ENCODE data around the gene FAM110A. TPM values are rescaled to one million over a fixed set of nuclear protein-coding genes. Genes with fewer than 3 reads are reported as not detected.

FAM110A gene
- total RNA-seq, 2 donors from 2014 or later = 12.0 to 25.7 TPM

DNA sequence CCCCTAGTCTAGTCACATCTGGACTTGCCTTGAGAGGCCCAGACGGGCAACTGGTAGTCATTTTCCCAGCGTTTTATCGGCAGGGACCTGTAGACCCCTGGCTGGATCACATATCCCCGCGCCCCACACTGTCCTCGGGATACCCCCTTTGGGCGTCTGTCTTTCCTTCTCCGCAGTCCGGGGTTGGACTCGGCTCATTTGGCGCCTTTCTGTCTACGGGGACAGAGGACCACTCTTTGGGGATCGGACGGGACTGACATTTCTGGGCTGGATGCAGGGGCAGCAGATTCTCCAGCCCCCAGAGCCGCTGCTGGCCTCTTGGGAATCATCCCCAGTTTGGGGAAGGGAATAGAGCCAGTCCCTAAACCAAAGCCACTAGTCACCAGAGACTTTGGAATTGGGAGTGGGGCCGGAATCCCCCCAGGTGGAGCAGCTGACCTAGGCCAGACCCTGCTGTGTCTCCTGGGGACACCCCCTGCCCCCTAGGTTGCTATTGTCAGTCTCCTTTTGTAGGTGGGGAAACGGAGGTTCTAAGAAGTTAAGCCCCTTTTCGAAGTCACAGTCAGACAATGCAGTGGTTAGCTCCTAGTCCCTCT, 734 bp downstream of the FAM110A start:
- ATAC-seq (no peak), DNase-seq (ENCODE audit: low spot score in 2 of 2) (no peak)
- Mint-ChIP-seq H3K27ac (peak overlapping the region; percentile 80 to 91), H3K9me3 (peaks cover 0 to 4% of the 10 kb centered on the region in 2 donors), H3K36me3 (peaks cover 0 to 13% of the 10 kb centered on the region in 2 donors)

DNA sequence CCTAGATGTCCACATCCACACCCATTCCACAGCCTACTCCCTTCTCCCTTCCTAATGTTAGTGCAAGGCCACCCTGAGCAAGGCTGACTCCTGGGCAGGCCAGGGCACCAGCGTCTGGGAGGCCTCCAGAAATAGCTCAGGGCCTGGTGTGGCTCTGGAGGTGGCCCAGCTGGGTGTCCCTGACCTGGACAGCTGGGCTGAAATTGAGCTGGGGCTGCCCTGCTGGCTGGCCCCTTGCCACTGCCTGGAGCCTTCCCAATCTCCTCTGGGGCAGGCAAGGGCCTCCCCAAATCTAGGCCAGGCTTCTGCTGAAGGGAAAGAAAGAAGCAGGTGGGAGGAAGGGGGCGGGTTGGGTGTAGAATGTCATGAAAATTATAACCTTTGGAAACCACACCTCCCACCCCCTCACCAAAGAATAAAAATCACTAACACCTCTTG, 2.1 kb downstream of the FAM110A start:
- DNase-seq (ENCODE audit: low spot score in 2 of 2) = no peak
- ATAC-seq = peak in 1 of 2 donors; percentile 2
- Mint-ChIP-seq H3K36me3 (peaks cover 0 to 13% of the 10 kb centered on the region in 2 donors), H3K9me3 (peaks cover 0 to 4% of the 10 kb centered on the region in 2 donors), H3K27ac (peak overlapping the region; percentile 26 to 76)

GRCh38 chr20:836190-836589, 2.7 kb downstream of the FAM110A start:
- no peak for DNase-seq (ENCODE audit: low spot score in 2 of 2)

DNA sequence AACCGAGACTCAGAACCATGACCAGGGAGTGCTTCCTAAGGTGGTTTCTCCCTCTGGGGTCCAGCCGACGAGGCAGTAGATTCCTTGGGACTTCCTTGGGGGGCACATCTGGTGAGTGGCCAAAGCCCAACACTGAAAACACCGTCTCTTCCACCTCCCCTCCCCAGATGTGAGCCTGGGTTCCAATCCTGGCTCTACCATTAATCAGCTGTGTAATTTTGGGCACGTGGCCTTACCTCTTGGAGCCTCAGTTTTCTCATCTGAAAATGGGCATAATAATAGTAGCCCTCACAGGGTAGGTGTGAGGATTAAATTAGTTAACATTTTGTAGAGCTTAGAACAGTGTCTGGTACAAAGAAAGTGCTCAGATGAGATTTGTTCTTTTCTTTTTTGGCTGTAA, 5.5 kb downstream of the FAM110A start:
- Mint-ChIP-seq H3K9me3 (peaks cover 0 to 4% of the 10 kb centered on the region in 2 donors), H3K27ac (no peak overlapping the region), H3K36me3 (peaks cover 0 to 13% of the 10 kb centered on the region in 2 donors)
- ATAC-seq (no peak), DNase-seq (ENCODE audit: low spot score in 2 of 2) (no peak)

More at GRCh38 chr20:836190-836589, 2.7 kb downstream of the FAM110A start:
- peak overlapping the region in 1 of 2 donors; percentile 56 for H3K27ac Mint-ChIP-seq
- ATAC-seq = peak in 1 of 2 donors; percentile 61
- peaks cover 0 to 4% of the 10 kb centered on the region in 2 donors for H3K9me3 Mint-ChIP-seq
- H3K36me3 Mint-ChIP-seq = peaks cover 0 to 13% of the 10 kb centered on the region in 2 donors

DNA sequence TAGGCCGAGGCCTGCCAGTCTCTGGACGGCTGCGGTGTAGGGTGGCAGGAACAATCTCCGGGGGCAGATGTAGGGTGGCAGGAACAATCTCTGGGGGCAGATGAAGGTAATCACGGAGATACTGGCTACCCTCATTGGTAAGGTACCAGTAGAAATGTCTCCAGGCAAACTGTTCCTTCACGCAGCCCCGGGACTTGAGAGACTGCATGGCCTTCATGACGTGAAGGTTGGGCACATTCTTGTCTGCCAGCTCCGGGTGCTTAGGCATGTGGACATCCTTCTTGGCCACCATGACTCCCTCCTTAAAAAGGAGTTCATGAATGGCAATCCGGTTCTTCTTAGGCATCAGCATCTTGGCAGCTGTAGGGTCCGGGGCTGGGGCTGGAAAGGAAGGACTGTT, 6.1 kb downstream of the FAM110A start:
- H3K27ac Mint-ChIP-seq = no peak overlapping the region
- ATAC-seq (no peak), DNase-seq (ENCODE audit: low spot score in 2 of 2) (no peak)

DNA sequence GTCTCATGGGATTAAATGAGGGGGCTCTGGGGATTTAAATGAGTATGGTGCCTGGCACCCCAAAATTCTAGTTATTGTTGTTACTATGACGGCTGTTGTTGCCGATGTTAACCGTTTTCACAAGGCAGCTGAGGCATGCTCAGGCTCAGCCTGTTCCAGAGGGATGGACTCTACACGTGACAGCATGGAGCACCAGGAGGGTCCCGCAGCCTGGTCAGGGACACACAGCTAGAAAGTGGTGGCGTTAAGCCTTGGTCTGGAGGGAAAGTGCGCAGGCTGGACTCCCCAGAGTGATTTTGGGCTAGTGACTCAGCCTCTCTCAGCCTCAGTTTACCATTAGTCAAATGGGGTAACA, 7.0 kb downstream of the FAM110A start:
- Mint-ChIP-seq H3K36me3 (peaks cover 0 to 13% of the 10 kb centered on the region in 2 donors), H3K9me3 (peaks cover 0 to 4% of the 10 kb centered on the region in 2 donors), H3K27ac (no peak overlapping the region)
- ATAC-seq = no peak
- DNase-seq (ENCODE audit: low spot score in 2 of 2) = no peak

More for the DNA sequence above, 6.1 kb downstream of the FAM110A start:
- peaks cover 0 to 13% of the 10 kb centered on the region in 2 donors for H3K36me3 Mint-ChIP-seq
- peaks cover 0 to 4% of the 10 kb centered on the region in 2 donors for H3K9me3 Mint-ChIP-seq

GRCh38 chr20:840858-841567, 7.5 kb downstream of the FAM110A start:
- Mint-ChIP-seq H3K36me3 (peaks cover 0 to 16% of the 10 kb centered on the region in 2 donors), H3K9me3 (peaks cover 0 to 4% of the 10 kb centered on the region in 2 donors), H3K27ac (no peak overlapping the region)
- ATAC-seq (no peak), DNase-seq (ENCODE audit: low spot score in 2 of 2) (no peak)

DNA sequence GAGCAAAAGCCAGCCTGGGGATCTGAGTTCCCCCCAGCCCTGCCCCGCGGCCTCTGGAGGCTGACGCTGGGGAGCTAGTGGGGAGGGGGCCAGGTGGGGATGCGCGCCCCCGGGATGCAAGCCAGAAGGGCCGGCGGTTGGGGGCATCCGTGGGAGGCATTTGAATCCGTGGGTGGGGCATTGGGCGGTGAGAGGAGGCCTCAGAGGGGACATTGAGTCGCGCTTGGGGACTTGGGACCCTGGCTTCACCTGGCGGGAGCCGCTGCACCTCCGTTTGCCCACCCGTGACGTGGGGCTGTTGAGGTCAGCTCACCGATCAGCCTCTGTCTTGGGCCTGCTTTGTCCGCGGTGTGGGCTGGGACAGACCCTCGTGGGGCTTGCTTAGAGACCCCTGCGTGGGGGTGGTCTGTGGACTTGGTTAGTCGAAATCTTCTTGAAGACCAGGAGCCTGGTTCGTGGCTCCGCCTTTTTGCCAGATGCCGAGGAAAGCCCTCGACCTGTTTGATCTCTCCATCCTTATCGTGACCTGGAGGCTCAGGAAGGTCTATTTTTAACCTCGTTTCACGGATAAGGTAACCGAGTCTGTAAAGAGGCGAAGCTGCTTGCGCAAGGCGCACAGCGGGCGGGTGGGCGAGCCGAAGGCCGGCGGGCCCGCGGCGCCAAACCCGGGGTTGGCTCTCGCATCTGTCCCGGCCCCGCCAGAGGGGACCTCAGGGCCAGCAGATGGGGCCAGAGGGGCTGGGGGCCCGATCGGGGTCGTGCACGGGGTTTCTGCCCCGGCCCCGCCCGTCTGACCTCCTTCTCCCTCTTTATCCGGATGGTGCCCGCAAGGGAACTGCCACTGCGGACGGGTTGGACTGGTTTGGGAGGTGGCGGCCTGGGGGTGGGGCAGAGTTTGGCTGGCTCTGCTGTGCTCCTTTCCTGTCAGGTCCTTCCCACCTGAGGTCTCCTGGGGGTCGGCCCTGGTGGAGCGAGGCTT, 8.3 kb downstream of the FAM110A start:
- Mint-ChIP-seq H3K27ac (no peak overlapping the region), H3K36me3 (peaks cover 0 to 24% of the 10 kb centered on the region in 2 donors), H3K9me3 (peaks cover 0 to 4% of the 10 kb centered on the region in 2 donors)
- ATAC-seq = no peak
- no peak for DNase-seq (ENCODE audit: low spot score in 2 of 2)

GRCh38 chr20:842547-842940, 9.0 kb downstream of the FAM110A start:
- DNase-seq (ENCODE audit: low spot score in 2 of 2) (no peak), ATAC-seq (no peak)
- peaks cover 0 to 26% of the 10 kb centered on the region in 2 donors for H3K36me3 Mint-ChIP-seq
- no peak overlapping the region for H3K27ac Mint-ChIP-seq
- H3K9me3 Mint-ChIP-seq = peaks cover 0 to under 1% of the 10 kb centered on the region in 2 donors

DNA sequence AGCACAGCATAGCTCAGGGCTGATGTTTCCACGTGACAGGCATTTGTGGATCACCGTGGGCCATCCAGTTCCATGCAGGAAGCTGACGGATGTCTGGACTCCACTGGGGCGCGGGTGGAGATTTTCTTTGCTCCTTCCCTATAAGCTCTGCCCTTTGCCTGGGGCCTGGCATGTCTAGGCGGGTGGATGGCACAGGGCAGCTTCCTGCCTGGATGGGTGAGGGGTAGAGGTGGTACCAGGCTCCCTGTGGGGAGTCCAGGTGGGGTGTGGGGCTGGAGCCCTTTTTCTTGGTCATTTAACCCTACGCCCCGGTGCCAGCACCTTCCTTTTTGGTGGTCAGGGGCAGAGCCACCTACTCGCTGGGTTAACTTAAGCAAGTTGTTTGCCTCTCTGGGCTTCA, 10.4 kb downstream of the FAM110A start:
- ATAC-seq (peak in 1 of 2 donors; percentile 14), DNase-seq (ENCODE audit: low spot score in 2 of 2) (no peak)
- H3K9me3 Mint-ChIP-seq = no peaks in the 10 kb centered on the region
- H3K27ac Mint-ChIP-seq = no peak overlapping the region
- peaks cover 0 to 17% of the 10 kb centered on the region in 2 donors for H3K36me3 Mint-ChIP-seq

- peak overlapping the region in 1 of 2 donors; percentile 45 for H3K27ac Mint-ChIP-seq
- DNase-seq (ENCODE audit: low spot score in 2 of 2) (peak in 1 of 2 donors; percentile 73), ATAC-seq (peak; percentile 94 to 96)
- peaks cover 0 to 17% of the 10 kb centered on the region in 2 donors for H3K36me3 Mint-ChIP-seq
- H3K9me3 Mint-ChIP-seq = no peaks in the 10 kb centered on the region
Observed at GRCh38 chr20:844473-845225, 11.1 kb downstream of the FAM110A start.

DNA sequence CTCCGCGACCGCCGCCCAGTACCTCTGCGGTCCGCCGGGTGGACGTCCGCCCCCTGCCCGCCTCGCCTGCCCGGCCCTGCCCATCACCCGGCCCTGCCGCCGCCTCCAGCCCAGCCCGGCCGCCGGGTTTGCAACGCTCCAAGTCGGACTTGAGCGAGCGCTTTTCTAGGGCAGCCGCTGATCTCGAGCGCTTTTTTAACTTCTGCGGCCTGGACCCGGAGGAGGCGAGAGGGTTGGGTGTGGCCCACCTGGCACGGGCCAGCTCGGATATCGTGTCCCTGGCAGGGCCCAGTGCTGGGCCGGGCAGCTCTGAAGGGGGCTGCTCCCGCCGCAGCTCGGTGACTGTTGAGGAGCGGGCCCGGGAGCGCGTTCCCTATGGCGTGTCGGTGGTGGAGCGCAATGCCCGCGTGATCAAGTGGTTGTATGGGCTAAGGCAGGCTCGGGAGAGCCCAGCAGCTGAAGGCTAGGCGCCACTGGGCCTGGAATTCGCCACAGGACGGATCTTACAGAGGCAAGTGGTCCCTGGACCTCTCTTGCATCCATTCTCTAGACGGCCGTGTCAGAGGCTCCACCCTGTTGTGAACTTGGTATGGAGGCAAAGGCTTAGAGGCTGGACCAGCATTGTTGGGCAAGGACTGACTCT, 11.8 kb downstream of the FAM110A start:
- Mint-ChIP-seq H3K36me3 (peaks cover 0 to 17% of the 10 kb centered on the region in 2 donors), H3K9me3 (no peaks in the 10 kb centered on the region), H3K27ac (peak overlapping the region in 1 of 2 donors; percentile 45)
- DNase-seq (ENCODE audit: low spot score in 2 of 2) (no peak), ATAC-seq (peak in 1 of 2 donors; percentile 0)

DNA sequence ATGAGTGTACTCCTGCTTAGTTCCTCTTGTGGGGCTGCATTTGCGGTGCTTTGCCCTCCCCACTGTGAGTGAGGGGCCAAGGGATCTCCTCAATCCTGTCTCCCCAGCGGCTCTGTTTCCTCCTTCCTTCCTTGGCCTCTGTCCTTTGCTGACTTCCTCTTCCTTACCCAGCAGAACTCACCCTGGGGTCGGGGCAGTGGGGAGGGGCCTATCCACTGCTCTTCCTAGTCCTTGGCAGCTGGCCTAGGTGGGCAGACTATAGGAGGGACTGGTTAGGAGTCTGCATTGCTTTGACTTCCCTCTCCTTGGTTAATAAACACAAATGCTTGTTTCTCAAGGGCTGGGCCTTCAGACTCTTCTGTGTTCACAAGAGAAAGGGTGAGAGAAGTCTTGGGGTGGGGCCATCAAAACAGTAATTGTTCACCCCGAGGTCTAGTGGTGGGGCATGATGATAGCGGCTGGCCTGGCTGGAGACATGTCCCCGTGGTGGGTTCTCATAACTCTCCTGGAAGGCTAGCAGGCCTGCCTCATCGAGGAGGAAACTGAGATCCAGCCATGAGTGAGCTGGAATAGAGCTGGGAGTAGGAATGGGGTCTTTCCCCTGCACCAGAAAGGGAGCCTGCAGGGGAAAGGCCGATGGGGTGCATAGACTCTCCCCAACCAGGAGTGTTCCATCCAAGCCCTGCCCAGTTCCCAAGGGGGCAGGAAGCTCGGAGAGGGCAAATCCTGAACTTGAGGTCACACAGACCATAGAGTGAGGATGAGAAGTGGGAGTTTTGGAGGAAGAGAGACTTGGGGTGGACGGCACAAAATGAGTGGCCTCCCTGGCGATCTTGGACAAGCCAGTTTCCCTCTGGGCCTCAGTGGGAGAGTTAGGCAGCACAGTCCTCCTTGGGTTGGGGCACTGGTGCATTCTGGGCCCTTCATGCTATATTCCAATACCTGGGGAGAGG, 12.7 kb downstream of the FAM110A start:
- H3K9me3 Mint-ChIP-seq = no peaks in the 10 kb centered on the region
- peak overlapping the region; percentile 45 to 86 for H3K27ac Mint-ChIP-seq
- ATAC-seq (no peak), DNase-seq (ENCODE audit: low spot score in 2 of 2) (no peak)
- H3K36me3 Mint-ChIP-seq = peaks cover 0 to 17% of the 10 kb centered on the region in 2 donors

DNA sequence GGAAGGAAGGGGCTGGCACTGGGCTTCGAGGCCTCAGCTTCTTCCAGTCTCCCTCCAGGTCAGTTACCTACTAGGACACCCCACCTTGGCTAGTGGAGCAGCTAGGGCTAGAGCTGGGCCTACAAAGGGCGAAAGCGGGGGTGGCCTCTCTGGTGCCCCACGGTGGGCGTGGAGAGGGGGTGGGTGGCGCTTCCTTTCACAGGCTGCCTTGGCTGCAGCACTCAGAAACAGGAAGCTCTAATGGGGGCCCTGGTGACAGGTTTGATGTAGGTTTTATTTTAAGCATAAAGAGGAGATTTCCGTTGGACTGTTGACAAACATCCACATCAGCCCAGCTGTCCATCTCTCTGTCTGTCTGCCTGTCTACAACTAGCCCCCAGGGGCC, 13.4 kb downstream of the FAM110A start:
- DNase-seq (ENCODE audit: low spot score in 2 of 2) = peak in 1 of 2 donors; percentile 42
- H3K36me3 Mint-ChIP-seq = peaks cover 0 to 17% of the 10 kb centered on the region in 2 donors

More for the DNA sequence above, 13.4 kb downstream of the FAM110A start:
- ATAC-seq = no peak
- H3K27ac Mint-ChIP-seq = peak overlapping the region; percentile 45 to 85
- H3K9me3 Mint-ChIP-seq = no peaks in the 10 kb centered on the region
